ENCODE results near the gene GPC5. TPM values are rescaled to one million over a fixed set of nuclear protein-coding genes. Genes with fewer than 3 reads are reported as not detected.

Gene GPC5
- total RNA-seq, 2 donors from 2014 or later: 0.83 to 1.3 TPM

- Histone ChIP-seq H3K27me3 (no peaks in the 10 kb centered on the region), H3K4me3 (no peak overlapping the region), H3K9me3 (no peaks in the 10 kb centered on the region), H3K4me1 (no peaks in the 10 kb centered on the region), H3K36me3 (no peaks in the 10 kb centered on the region), H3K27ac (no peak overlapping the region)
- DNase-seq (ENCODE audit: low spot score): no peak
- TF ChIP-seq, protein P1, sequence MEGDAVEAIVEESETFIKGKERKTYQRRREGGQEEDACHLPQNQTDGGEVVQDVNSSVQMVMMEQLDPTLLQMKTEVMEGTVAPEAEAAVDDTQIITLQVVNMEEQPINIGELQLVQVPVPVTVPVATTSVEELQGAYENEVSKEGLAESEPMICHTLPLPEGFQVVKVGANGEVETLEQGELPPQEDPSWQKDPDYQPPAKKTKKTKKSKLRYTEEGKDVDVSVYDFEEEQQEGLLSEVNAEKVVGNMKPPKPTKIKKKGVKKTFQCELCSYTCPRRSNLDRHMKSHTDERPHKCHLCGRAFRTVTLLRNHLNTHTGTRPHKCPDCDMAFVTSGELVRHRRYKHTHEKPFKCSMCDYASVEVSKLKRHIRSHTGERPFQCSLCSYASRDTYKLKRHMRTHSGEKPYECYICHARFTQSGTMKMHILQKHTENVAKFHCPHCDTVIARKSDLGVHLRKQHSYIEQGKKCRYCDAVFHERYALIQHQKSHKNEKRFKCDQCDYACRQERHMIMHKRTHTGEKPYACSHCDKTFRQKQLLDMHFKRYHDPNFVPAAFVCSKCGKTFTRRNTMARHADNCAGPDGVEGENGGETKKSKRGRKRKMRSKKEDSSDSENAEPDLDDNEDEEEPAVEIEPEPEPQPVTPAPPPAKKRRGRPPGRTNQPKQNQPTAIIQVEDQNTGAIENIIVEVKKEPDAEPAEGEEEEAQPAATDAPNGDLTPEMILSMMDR (IDR thresholded peaks at IDR 0.05): no peak
Measured at GRCh38 chr13:91523116-91523515, 124.7 kb downstream of the GPC5 start.

DNA sequence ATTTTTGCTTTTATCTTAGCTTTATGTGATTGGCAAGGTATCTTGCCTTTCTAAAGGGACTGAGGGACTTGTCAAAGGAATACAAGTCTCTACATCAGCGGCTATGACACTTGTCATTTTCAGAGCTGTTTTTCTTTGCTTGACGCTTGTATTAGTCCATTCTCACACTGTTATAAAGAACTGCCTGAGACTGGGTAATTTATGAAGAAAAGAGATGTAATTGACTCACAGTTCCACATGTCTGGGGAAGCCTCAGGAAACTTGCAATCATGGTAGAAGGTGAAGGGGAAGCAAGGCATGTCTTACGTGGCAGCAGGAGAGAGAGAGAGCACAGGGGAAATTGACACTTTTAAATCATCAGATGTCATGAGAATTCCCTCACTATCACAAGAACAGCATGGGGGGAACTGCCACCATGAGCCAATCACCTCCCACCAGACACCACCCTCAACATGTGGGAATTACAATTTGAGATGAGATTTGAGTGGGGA lies 128.2 kb downstream of the GPC5 start:
- no peak for DNase-seq (ENCODE audit: low spot score)
- H3K4me1 ChIP-seq: no peaks in the 10 kb centered on the region
- no peak overlapping the region for H3K27ac ChIP-seq
- no peaks in the 10 kb centered on the region for H3K36me3 ChIP-seq
- no peaks in the 10 kb centered on the region for H3K27me3 ChIP-seq
- H3K9me3 ChIP-seq: no peaks in the 10 kb centered on the region
- TF ChIP-seq, protein P1 (IDR thresholded peaks at IDR 0.05): no peak
- H3K4me3 ChIP-seq: no peak overlapping the region

- H3K27ac ChIP-seq: no peak overlapping the region
- TF ChIP-seq, protein P1 (IDR thresholded peaks at IDR 0.05): no peak
- H3K27me3 ChIP-seq: no peaks in the 10 kb centered on the region
- no peak for DNase-seq (ENCODE audit: low spot score)
- H3K36me3 ChIP-seq: no peaks in the 10 kb centered on the region
- H3K4me3 ChIP-seq: no peak overlapping the region
- H3K9me3 ChIP-seq: no peaks in the 10 kb centered on the region
- no peaks in the 10 kb centered on the region for H3K4me1 ChIP-seq
Measured at GRCh38 chr13:91529739-91530482, 131.5 kb downstream of the GPC5 start.

DNA sequence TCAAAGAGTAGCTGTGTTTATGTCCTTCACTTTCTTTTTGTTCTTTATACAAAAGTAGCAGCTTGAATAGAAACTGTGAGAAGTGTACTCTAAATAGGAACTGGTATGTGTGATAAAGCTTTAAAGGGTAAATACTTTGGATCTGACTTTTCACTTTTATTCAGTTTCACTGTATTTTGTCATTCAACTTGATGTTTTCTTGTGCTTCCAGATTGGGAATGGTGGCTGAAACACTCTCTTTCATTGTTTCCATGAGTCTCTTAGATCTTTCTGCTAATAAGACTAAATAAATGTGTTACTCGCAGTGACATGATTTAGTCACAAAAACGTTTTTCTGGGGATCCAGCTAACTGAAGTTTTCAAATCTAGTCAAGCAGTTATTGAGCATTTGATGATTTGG lies 133.2 kb downstream of the GPC5 start:
- H3K9me3 ChIP-seq: no peaks in the 10 kb centered on the region
- H3K27ac ChIP-seq: no peak overlapping the region
- TF ChIP-seq, protein P1 (IDR thresholded peaks at IDR 0.05): no peak
- no peaks in the 10 kb centered on the region for H3K36me3 ChIP-seq
- H3K27me3 ChIP-seq: no peaks in the 10 kb centered on the region
- no peak for DNase-seq (ENCODE audit: low spot score)
- no peak overlapping the region for H3K4me3 ChIP-seq
- H3K4me1 ChIP-seq: no peaks in the 10 kb centered on the region

GRCh38 chr13:91533354-91533753 lies 134.9 kb downstream of the GPC5 start:
- DNase-seq (ENCODE audit: low spot score): no peak
- Histone ChIP-seq H3K27ac (no peak overlapping the region), H3K27me3 (no peaks in the 10 kb centered on the region), H3K9me3 (no peaks in the 10 kb centered on the region), H3K4me3 (no peak overlapping the region), H3K4me1 (no peaks in the 10 kb centered on the region), H3K36me3 (no peaks in the 10 kb centered on the region)
- TF ChIP-seq, protein P1 (IDR thresholded peaks at IDR 0.05): no peak

GRCh38 chr13:91534996-91535395 lies 136.6 kb downstream of the GPC5 start:
- no peaks in the 10 kb centered on the region for H3K9me3 ChIP-seq
- TF ChIP-seq, protein P1 (IDR thresholded peaks at IDR 0.05): no peak
- DNase-seq (ENCODE audit: low spot score): no peak
- H3K27ac ChIP-seq: no peak overlapping the region
- H3K4me1 ChIP-seq: no peaks in the 10 kb centered on the region
- no peaks in the 10 kb centered on the region for H3K36me3 ChIP-seq
- H3K27me3 ChIP-seq: no peaks in the 10 kb centered on the region
- no peak overlapping the region for H3K4me3 ChIP-seq

Measured in right atrium auricular region (tissue), 2 donors.